ENCODE results near the gene C2CD4C. TPM values are rescaled to one million over a fixed set of nuclear protein-coding genes. Genes with fewer than 3 reads are reported as not detected.
A peak's percentile ranks its signal among the peaks of the same experiment; 100 is the strongest.

C2CD4C gene
- total and polyA plus RNA-seq, 2 experiments from 2014 or later = 2.1 to 12.5 TPM

DNA sequence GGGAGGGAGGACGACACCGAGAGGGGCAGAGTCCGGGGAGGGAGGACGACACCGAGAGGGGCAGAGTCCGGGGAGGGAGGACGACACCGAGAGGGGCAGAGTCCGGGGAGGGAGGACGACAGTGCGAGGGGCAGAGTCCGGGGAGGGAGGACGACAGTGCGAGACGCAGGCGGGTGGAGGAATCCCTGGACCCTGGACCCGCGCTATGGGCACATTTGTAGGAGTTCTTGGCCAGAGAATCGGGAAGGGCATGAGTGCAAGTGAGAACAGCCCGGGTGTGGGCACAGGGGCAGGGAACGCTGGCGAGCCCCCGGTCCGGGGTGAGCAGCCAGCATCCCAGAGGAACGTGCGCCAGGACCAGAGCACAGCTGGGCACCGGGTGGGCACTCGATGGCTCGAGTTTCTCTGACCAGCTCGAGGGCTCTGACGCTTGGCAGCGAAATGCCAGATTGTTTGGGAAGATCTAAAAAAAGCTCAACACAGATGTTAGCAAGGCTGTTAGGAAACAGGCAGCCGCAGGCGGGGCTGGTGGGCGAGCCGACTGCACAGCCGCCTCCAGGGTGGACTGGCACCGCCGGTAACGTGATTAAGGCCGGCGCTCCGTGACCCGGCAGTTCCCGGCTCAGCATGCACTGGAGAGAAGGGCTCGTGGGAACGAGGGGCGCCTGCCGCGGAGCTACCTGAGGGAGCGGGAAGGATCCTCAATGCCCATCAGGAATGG lies 17.9 kb upstream of the C2CD4C start:
- H3K4me3 ChIP-seq = peak overlapping the region; percentile 52
- H2AFZ ChIP-seq = no peak overlapping the region
- Mint-ChIP-seq H3K36me3 (ENCODE audit: low read depth) (peaks cover 36% of the 10 kb centered on the region), H3K4me3 (no peak overlapping the region), H3K9me3 (peaks cover 45% of the 10 kb centered on the region), H3K27ac (no peak overlapping the region), H3K4me1 (no peaks in the 10 kb centered on the region), H3K27me3 (ENCODE audit: insufficient read depth, low read depth, poor library complexity) (peaks cover 22% of the 10 kb centered on the region)
- peaks cover 9% of the 10 kb centered on the region; the same call in 1 of the 2 replicates for H3K27me3 ChIP-seq (ENCODE audit: insufficient read depth)
- H3K27ac ChIP-seq (ENCODE audit: low read depth) = no peak overlapping the region
- TF ChIP-seq, protein P1, sequence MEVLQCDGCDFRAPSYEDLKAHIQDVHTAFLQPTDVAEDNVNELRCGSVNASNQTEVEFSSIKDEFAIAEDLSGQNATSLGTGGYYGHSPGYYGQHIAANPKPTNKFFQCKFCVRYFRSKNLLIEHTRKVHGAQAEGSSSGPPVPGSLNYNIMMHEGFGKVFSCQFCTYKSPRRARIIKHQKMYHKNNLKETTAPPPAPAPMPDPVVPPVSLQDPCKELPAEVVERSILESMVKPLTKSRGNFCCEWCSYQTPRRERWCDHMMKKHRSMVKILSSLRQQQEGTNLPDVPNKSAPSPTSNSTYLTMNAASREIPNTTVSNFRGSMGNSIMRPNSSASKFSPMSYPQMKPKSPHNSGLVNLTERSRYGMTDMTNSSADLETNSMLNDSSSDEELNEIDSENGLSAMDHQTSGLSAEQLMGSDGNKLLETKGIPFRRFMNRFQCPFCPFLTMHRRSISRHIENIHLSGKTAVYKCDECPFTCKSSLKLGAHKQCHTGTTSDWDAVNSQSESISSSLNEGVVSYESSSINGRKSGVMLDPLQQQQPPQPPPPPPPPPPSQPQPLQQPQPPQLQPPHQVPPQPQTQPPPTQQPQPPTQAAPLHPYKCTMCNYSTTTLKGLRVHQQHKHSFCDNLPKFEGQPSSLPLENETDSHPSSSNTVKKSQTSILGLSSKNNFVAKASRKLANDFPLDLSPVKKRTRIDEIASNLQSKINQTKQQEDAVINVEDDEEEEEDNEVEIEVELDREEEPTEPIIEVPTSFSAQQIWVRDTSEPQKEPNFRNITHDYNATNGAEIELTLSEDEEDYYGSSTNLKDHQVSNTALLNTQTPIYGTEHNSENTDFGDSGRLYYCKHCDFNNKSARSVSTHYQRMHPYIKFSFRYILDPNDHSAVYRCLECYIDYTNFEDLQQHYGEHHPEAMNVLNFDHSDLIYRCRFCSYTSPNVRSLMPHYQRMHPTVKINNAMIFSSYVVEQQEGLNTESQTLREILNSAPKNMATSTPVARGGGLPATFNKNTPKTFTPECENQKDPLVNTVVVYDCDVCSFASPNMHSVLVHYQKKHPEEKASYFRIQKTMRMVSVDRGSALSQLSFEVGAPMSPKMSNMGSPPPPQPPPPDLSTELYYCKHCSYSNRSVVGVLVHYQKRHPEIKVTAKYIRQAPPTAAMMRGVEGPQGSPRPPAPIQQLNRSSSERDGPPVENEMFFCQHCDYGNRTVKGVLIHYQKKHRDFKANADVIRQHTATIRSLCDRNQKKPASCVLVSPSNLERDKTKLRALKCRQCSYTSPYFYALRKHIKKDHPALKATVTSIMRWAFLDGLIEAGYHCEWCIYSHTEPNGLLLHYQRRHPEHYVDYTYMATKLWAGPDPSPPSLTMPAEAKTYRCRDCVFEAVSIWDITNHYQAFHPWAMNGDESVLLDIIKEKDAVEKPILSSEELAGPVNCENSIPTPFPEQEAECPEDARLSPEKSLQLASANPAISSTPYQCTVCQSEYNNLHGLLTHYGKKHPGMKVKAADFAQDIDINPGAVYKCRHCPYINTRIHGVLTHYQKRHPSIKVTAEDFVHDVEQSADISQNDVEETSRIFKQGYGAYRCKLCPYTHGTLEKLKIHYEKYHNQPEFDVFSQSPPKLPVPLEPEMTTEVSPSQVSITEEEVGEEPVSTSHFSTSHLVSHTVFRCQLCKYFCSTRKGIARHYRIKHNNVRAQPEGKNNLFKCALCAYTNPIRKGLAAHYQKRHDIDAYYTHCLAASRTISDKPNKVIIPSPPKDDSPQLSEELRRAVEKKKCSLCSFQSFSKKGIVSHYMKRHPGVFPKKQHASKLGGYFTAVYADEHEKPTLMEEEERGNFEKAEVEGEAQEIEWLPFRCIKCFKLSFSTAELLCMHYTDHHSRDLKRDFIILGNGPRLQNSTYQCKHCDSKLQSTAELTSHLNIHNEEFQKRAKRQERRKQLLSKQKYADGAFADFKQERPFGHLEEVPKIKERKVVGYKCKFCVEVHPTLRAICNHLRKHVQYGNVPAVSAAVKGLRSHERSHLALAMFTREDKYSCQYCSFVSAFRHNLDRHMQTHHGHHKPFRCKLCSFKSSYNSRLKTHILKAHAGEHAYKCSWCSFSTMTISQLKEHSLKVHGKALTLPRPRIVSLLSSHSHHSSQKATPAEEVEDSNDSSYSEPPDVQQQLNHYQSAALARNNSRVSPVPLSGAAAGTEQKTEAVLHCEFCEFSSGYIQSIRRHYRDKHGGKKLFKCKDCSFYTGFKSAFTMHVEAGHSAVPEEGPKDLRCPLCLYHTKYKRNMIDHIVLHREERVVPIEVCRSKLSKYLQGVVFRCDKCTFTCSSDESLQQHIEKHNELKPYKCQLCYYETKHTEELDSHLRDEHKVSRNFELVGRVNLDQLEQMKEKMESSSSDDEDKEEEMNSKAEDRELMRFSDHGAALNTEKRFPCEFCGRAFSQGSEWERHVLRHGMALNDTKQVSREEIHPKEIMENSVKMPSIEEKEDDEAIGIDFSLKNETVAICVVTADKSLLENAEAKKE (CRISPR knock-in tag; IDR thresholded peaks at IDR 0.05) = no peak
- TF ChIP-seq, protein P2, sequence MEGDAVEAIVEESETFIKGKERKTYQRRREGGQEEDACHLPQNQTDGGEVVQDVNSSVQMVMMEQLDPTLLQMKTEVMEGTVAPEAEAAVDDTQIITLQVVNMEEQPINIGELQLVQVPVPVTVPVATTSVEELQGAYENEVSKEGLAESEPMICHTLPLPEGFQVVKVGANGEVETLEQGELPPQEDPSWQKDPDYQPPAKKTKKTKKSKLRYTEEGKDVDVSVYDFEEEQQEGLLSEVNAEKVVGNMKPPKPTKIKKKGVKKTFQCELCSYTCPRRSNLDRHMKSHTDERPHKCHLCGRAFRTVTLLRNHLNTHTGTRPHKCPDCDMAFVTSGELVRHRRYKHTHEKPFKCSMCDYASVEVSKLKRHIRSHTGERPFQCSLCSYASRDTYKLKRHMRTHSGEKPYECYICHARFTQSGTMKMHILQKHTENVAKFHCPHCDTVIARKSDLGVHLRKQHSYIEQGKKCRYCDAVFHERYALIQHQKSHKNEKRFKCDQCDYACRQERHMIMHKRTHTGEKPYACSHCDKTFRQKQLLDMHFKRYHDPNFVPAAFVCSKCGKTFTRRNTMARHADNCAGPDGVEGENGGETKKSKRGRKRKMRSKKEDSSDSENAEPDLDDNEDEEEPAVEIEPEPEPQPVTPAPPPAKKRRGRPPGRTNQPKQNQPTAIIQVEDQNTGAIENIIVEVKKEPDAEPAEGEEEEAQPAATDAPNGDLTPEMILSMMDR (conservative IDR thresholded peaks at IDR 0.05; ENCODE audit: low read depth in 2 of 2) = no peak
- TF ChIP-seq EZH2 (IDR thresholded peaks at IDR 0.05; ENCODE audit: low read depth, unreplicated experiment) = no peak
- no peak for TF ChIP-seq ZNF114 (CRISPR knock-in tag; IDR thresholded peaks at IDR 0.05)
- no peak for TF ChIP-seq CREB1 (CRISPR knock-in tag; IDR thresholded peaks at IDR 0.05; ENCODE audit: low read depth)
- no peak for TF ChIP-seq POLR2AphosphoS5 (IDR thresholded peaks at IDR 0.05; ENCODE audit: low read depth)
- TF ChIP-seq STAT1 (IDR thresholded peaks at IDR 0.05; ENCODE audit: unreplicated experiment) = no peak
- TF ChIP-seq, protein P3, sequence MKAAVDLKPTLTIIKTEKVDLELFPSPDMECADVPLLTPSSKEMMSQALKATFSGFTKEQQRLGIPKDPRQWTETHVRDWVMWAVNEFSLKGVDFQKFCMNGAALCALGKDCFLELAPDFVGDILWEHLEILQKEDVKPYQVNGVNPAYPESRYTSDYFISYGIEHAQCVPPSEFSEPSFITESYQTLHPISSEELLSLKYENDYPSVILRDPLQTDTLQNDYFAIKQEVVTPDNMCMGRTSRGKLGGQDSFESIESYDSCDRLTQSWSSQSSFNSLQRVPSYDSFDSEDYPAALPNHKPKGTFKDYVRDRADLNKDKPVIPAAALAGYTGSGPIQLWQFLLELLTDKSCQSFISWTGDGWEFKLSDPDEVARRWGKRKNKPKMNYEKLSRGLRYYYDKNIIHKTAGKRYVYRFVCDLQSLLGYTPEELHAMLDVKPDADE (IDR thresholded peaks at IDR 0.05) = no peak
- no peak for TF ChIP-seq ZNF331 (CRISPR knock-in tag; IDR thresholded peaks at IDR 0.05; ENCODE audit: low read depth)
- TF ChIP-seq, protein P4, sequence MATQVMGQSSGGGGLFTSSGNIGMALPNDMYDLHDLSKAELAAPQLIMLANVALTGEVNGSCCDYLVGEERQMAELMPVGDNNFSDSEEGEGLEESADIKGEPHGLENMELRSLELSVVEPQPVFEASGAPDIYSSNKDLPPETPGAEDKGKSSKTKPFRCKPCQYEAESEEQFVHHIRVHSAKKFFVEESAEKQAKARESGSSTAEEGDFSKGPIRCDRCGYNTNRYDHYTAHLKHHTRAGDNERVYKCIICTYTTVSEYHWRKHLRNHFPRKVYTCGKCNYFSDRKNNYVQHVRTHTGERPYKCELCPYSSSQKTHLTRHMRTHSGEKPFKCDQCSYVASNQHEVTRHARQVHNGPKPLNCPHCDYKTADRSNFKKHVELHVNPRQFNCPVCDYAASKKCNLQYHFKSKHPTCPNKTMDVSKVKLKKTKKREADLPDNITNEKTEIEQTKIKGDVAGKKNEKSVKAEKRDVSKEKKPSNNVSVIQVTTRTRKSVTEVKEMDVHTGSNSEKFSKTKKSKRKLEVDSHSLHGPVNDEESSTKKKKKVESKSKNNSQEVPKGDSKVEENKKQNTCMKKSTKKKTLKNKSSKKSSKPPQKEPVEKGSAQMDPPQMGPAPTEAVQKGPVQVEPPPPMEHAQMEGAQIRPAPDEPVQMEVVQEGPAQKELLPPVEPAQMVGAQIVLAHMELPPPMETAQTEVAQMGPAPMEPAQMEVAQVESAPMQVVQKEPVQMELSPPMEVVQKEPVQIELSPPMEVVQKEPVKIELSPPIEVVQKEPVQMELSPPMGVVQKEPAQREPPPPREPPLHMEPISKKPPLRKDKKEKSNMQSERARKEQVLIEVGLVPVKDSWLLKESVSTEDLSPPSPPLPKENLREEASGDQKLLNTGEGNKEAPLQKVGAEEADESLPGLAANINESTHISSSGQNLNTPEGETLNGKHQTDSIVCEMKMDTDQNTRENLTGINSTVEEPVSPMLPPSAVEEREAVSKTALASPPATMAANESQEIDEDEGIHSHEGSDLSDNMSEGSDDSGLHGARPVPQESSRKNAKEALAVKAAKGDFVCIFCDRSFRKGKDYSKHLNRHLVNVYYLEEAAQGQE (IDR thresholded peaks at IDR 0.05; ENCODE audit: unreplicated experiment) = no peak
- no peak for TF ChIP-seq EZH2phosphoT487 (IDR thresholded peaks at IDR 0.05; ENCODE audit: unreplicated experiment)
- TF ChIP-seq JUNB (IDR thresholded peaks at IDR 0.05; ENCODE audit: unreplicated experiment) = no peak
- no peak for TF ChIP-seq NANOG (IDR thresholded peaks at IDR 0.05; ENCODE audit: borderline replicate concordance)
- peak overlapping the region; percentile 73 for H3K4me2 ChIP-seq
- H4K20me1 ChIP-seq (replicated peaks; ENCODE audit: insufficient read depth) = no peaks in the 10 kb centered on the region
- no peaks in the 10 kb centered on the region for H3K79me2 ChIP-seq (replicated peaks; ENCODE audit: insufficient read depth)
- H3K4me1 ChIP-seq (ENCODE audit: insufficient read depth) = no peaks in the 10 kb centered on the region
- no peaks in the 10 kb centered on the region for H3K9me2 ChIP-seq (ENCODE audit: insufficient read depth)
- no peaks in the 10 kb centered on the region for H3F3A ChIP-seq (replicated peaks; ENCODE audit: low read depth)
- DNase-seq (ENCODE audit: low spot score) (peak; percentile 51), ATAC-seq (peak; percentile 59)
- no peaks in the 10 kb centered on the region; the same call in 1 of the 2 replicates for H3K36me3 ChIP-seq (ENCODE audit: insufficient read depth)
